ENCODE data around the gene PKD2L1. TPM values are rescaled to one million over a fixed set of nuclear protein-coding genes. Genes with fewer than 3 reads are reported as not detected.
A peak's percentile ranks its signal among the peaks of the same experiment; 100 is the strongest.
"Not testable (repeated sequence)": the region's sequence is repeated elsewhere in the genome, so short reads cannot be mapped to it uniquely, and the experiment has no call there.

PKD2L1 gene
- polyA plus RNA-seq, 1 donor from 2014 or later, result not detected

DNA sequence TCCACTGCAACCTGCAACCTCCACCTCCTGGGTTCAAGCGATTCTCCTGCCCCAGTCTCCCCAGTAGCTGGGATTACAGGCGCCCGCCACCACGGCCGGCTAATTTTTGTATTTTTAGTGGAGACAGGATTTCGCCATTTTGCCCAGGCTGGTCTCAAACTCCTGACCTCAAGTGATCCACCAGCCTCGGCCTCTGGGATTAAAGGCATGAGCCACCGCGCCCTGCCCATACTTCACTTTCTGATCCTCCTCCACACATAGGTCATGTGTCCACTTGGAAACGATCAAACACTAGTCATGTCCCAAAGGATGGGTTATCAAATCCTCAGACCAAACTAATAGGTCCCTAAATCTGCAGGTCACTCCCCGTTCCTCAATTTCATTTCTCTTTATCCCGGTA lies 44.7 kb downstream of the PKD2L1 start:
- H3K9me3 ChIP-seq (ENCODE audit: low read length); H2AFZ ChIP-seq (ENCODE audit: low read depth, low read length); H4K20me1 ChIP-seq (ENCODE audit: insufficient read depth); H3K36me3 ChIP-seq (ENCODE audit: insufficient read depth, low read length); H3F3A ChIP-seq (ENCODE audit: insufficient read depth, low read length, poor library complexity, severe bottlenecking); H3K9me2 ChIP-seq (ENCODE audit: insufficient read depth, low read length); H3K27me3 ChIP-seq (ENCODE audit: insufficient read depth, low read depth, low read length): not testable (repeated sequence)
- H3K4me2 ChIP-seq (ENCODE audit: low read length), result peak overlapping the region; percentile 71
- peaks cover 49% of the 10 kb centered on the region for H3K79me2 ChIP-seq (replicated peaks; ENCODE audit: insufficient read depth, low read length)
- H3K4me3 ChIP-seq (ENCODE audit: low read length), result peak overlapping the region; percentile 91
- H3K9ac ChIP-seq (ENCODE audit: low read length), result peak overlapping the region; percentile 98
- peak overlapping the region; percentile 99 for H3K27ac ChIP-seq (ENCODE audit: low read length)

GRCh38 chr10:100282907-100283306 lies 47.1 kb downstream of the PKD2L1 start:
- Histone ChIP-seq H3K9ac (ENCODE audit: low read length) (no peak overlapping the region), H4K20me1 (ENCODE audit: insufficient read depth) (no peaks in the 10 kb centered on the region), H3K79me2 (replicated peaks; ENCODE audit: insufficient read depth, low read length) (peaks cover 50% of the 10 kb centered on the region), H3K36me3 (ENCODE audit: insufficient read depth, low read length) (no peaks in the 10 kb centered on the region), H3K27me3 (ENCODE audit: insufficient read depth, low read depth, low read length) (no peaks in the 10 kb centered on the region), H3K9me3 (ENCODE audit: low read length) (no peaks in the 10 kb centered on the region), H3K9me2 (ENCODE audit: insufficient read depth, low read length) (no peaks in the 10 kb centered on the region), H3K4me3 (ENCODE audit: low read length) (peak overlapping the region; percentile 6), H3F3A (ENCODE audit: insufficient read depth, low read length, poor library complexity, severe bottlenecking) (no peaks in the 10 kb centered on the region), H2AFZ (ENCODE audit: low read depth, low read length) (no peak overlapping the region), H3K4me2 (ENCODE audit: low read length) (no peak overlapping the region), H3K27ac (ENCODE audit: low read length) (no peak overlapping the region)
- TF ChIP-seq POLR2AphosphoS5 (IDR thresholded peaks at IDR 0.05) (no peak), REST (IDR thresholded peaks at IDR 0.05; ENCODE audit: borderline replicate concordance) (no peak), CTCF (IDR thresholded peaks at IDR 0.05; ENCODE audit: poor library complexity, severe bottlenecking) (no peak), RAD21 (conservative IDR thresholded peaks at IDR 0.05) (no peak), TAF1 (IDR thresholded peaks at IDR 0.05; ENCODE audit: low read depth) (no peak), EZH2 (IDR thresholded peaks at IDR 0.05; ENCODE audit: borderline replicate concordance, insufficient read depth, low read length, poor library complexity, severe bottlenecking) (no peak), MXI1 (conservative IDR thresholded peaks at IDR 0.05; ENCODE audit: poor library complexity, severe bottlenecking) (no peak), EP300 (conservative IDR thresholded peaks at IDR 0.05; ENCODE audit: poor library complexity, severe bottlenecking) (no peak), SMC3 (conservative IDR thresholded peaks at IDR 0.05; ENCODE audit: poor library complexity) (no peak)

DNA sequence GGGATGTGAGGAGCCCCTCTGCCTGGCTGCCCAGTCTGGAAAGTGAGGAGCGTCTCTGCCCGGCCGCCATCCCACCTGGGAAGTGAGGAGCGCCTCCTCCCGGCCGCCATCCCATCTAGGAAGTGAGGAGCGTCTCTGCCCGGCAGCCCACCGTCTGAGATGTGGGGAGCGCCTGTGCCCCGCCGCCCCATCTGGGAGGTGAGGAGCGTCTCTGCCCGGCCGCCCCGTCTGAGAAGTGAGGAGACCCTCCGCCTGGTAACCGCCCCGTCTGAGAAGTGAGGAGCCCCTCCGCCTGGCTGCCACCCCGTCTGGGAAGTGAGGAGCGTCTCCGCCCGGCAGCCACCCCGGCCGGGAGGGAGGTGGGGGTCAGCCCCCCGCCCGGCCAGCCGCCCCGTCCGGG lies 53.1 kb downstream of the PKD2L1 start:
- not testable (repeated sequence) for H3K9me2 ChIP-seq (ENCODE audit: insufficient read depth, low read length); H3K9me3 ChIP-seq (ENCODE audit: low read length); H3K9ac ChIP-seq (ENCODE audit: low read length); H3K36me3 ChIP-seq (ENCODE audit: insufficient read depth, low read length); H3K4me2 ChIP-seq (ENCODE audit: low read length); H2AFZ ChIP-seq (ENCODE audit: low read depth, low read length); H3F3A ChIP-seq (ENCODE audit: insufficient read depth, low read length, poor library complexity, severe bottlenecking); H3K27ac ChIP-seq (ENCODE audit: low read length); H3K4me3 ChIP-seq (ENCODE audit: low read length); H3K27me3 ChIP-seq (ENCODE audit: insufficient read depth, low read depth, low read length); H4K20me1 ChIP-seq (ENCODE audit: insufficient read depth)
- H3K79me2 ChIP-seq (replicated peaks; ENCODE audit: insufficient read depth, low read length), result peaks cover 11% of the 10 kb centered on the region
